ENCODE measurements around the gene GTF2H4.
"Not testable (repeated sequence)": the region's sequence is repeated elsewhere in the genome, so short reads cannot be mapped to it uniquely, and the experiment has no call there.

The GTF2H4 gene

DNA sequence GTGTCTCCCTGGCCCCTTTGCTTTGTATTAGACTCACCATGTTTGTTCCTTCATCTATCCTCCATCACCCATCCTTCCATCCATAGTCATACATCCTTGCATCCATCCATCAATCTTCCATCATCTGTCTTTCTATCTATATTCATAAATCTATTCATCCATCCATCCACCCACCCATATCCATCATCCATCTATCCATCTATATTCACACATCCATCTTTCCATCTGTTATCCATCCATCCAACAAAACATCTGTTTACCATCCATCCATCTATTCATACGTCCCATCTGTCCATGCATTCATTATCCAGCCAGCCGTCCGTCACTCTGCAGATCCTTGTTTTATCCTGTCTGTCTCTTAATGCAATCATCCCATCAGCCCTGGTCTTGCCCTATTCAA lies 13.1 kb upstream of the GTF2H4 start:
- no peak for DNase-seq (ENCODE audit: low spot score)

DNA sequence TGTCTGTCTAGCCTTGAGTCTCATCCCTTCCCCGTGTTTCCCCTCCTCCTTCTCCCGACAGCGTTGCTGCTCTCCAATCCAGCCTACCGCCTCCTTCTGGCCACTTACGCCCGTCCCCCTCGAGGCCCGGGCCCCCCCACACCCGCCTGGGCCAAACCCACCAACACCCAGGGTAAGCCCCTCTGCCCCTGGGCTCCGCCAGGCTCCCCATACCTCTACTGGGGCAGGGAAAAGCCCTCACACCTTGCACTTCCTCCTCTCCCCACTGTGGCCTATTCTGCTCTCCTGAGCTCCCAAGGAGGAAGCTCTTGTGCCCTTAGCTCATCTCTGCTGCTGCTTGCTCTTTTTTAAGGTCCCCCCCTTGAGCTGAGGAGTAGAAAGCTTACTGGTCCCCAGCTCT lies 12.7 kb upstream of the GTF2H4 start:
- no peak for DNase-seq (ENCODE audit: low spot score)

DNA sequence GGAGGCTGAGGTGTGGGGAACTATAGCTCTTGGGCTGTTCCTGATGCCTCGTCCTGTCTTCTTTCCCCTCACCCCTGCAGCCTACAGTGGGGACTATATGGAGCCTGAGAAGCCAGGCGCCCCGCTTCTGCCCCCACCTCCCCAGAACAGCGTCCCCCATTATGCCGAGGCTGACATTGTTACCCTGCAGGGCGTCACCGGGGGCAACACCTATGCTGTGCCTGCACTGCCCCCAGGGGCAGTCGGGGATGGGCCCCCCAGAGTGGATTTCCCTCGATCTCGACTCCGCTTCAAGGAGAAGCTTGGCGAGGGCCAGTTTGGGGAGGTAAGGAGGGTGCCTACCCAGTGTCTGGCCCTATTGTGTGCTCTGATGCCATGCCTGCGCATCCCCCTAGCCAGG lies 11.5 kb upstream of the GTF2H4 start:
- DNase-seq (ENCODE audit: low spot score): no peak

DNA sequence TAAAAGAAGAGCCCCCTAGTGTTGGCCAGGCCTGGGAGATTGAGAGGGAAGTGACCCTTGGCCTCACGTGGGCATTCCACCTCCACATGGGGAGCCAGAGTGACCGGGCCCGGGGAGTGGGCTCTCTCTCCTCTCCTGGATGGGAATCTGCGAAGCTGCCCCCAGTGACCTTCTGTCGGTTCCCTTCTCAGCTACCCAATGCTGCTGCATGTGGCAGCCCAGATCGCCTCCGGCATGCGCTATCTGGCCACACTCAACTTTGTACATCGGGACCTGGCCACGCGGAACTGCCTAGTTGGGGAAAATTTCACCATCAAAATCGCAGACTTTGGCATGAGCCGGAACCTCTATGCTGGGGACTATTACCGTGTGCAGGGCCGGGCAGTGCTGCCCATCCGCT lies 10.1 kb upstream of the GTF2H4 start:
- DNase-seq (ENCODE audit: low spot score): no peak

DNA sequence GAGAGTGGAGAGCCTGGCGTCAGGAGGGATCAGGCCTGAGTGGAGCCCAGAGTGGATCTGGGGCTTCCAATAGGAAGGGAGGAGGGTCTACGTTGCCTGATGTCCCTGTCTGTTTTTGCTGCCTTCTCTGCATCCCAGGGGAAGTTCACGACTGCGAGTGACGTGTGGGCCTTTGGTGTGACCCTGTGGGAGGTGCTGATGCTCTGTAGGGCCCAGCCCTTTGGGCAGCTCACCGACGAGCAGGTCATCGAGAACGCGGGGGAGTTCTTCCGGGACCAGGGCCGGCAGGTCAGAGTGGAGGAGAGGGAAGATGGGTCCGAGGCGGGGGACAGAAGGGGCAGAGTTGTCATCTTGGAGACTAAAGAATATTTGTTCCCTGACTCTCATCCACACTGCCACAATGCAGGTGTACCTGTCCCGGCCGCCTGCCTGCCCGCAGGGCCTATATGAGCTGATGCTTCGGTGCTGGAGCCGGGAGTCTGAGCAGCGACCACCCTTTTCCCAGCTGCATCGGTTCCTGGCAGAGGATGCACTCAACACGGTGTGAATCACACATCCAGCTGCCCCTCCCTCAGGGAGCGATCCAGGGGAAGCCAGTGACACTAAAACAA lies 9.2 kb upstream of the GTF2H4 start:
- DNase-seq (ENCODE audit: low spot score): no peak

DNA sequence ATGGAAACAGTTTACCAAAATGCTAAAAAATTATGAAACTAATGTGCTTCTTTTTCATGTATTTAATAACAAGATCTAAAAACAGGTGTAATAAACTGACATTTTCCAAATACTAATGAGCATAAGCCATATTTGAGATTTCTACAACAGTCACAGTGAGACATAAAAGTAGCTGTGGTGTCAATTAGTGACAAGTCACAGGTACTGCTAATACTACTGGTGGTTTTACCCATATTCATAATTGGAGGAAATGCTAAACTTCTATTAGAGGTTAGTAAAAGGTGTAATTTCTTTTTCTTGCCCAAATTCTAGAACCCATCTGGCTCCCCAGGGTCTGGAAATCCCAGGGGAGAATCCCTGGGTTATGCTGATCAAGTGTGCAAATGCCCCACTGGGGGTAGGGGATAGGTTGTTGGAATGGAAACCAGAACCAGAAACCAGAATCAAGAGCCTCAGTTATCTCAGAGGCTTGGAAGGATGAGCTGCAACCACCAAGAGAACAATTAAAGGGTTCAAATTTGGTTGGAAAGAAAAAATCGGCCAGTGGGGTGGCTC lies 7.1 kb upstream of the GTF2H4 start:
- DNase-seq (ENCODE audit: low spot score): no peak

DNA sequence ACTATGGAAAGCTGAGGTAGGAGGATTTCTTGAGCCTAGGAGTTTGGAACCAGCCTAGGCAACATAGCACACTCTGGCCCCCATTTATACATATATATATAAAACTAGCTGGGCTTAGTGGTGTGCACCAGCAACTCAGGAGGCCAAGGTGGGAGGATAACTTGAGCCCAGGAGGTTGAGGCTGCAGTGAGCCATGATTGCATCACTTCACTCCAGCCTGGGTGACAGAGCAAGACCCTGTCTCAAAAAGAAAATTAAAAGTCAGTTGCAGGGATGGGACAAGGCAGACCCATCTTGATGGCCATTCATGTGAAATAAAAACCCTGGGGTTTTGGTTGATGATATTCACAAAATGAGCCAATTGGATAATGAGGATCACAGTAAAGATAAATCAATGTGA lies 6.6 kb upstream of the GTF2H4 start:
- no peak for DNase-seq (ENCODE audit: low spot score)

DNA sequence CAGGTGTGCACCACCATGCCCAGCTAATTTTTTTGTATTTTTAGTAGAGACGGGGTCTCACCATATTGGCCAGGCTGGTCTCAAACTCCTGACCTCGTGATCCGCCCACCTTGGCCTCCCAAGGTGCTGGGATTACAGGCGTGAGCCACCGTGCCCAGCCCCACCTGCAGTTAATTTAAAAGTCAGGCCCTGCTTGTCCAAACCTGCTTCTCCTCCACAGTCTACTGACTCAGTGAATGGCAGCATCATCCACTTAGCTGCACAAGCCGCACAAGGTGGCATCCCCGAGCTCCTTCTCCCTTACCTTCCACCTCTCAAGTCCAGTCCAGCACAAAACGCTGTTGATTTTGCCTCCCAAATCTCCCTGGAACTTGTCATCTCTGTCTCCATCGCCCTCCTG lies 5.8 kb upstream of the GTF2H4 start:
- not testable (repeated sequence) for DNase-seq (ENCODE audit: low spot score)

DNA sequence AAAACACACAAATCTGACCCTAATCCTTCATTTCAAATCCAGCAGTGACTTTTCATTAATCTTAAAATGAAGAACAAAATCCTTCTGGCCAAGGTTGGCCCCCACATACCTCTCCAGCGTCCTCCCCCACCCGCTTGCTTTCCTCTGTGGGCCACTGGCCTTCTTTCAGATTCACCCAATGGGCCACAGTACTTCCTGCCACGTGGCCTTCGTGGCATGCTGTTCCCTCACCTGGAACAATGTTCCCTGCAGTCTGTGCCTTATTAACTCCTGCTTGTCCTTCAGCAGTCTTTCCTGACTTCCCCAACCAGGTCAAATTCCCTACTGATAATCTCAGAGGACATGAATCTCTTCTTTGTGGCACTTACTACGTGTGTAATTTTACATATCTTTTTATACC lies 5.3 kb upstream of the GTF2H4 start:
- no peak for DNase-seq (ENCODE audit: low spot score)

DNA sequence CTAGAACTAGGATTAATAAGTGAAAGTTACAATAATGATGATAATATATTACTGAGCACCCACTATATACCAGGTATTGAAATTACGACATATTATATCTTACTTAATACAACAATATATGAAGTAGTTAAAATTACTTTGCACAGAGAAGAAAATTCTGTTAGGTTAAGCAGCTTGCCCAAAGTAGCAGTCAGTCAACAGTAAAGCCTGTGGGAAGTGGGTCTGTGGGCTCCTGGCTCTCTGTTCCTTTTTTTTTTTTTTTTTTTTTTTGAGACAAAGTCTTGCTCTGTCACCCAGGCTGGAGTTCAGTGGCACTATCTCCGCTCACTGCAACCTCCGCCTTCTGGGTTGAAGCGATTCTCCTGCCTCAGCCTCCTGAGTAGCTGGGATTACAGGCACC lies 4.8 kb upstream of the GTF2H4 start:
- DNase-seq (ENCODE audit: low spot score): no peak

DNA sequence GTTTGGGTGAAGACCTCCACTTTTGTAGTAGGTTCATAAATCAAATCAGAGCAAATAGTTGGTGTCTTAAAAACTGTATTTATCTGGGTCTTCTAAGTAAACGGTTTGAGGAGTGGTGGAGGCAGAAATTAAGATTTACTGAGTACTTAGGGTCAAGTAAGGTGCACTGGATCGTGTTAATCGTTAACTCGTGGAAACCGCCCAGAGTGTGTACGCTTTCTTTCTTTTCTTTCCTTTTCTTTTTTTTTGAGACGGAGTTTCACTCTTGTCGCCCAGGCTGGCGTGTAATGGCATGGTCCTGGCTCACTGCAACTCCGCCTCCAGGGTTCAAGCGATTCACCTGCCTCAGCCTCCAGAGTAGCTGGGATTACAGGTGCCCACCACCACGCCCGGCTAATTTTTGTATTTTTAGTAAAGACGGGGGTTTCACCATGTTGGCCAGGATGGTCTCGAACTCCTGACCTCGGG lies 683 bp upstream of the GTF2H4 start:
- DNase-seq (ENCODE audit: low spot score): not testable (repeated sequence)

DNA sequence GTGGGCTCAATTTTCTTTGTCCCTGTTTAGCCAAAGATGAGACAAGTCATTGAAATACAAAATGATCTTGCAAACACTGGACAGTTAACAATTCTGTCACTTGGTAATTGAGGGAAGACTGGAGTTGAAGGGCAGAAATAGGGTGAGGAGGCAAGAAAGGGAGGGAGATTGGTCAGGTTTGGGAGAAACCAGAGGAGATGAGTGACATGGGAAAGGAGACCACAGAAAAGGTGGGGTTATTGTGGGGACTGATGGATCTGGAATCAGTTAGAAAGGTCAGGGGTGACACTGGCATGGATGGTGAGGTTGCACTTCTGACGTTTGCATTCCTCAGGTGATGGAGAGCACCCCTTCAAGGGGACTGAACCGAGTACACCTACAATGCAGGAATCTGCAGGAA lies 693 bp downstream of the GTF2H4 start:
- DNase-seq (ENCODE audit: low spot score): no peak

DNA sequence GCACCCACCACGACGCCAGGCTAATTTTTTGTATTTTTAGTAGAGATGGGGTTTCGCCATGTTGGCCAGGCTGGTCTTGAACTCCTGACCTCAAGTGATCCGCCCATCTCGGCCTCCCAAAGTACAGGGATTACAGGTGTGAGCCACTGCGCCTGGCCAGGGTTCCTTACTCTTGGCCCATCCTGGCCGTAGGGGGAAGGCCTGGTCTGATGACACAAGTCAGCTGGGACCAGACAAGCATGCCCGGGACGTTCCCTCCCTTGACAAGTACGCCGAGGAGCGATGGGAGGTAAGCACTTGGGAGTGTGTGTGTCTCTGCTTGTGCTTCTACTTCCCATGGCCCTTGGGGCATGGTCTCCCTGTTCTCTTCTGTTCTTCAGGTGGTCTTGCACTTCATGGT lies 2.5 kb downstream of the GTF2H4 start:
- not testable (repeated sequence) for DNase-seq (ENCODE audit: low spot score)

DNA sequence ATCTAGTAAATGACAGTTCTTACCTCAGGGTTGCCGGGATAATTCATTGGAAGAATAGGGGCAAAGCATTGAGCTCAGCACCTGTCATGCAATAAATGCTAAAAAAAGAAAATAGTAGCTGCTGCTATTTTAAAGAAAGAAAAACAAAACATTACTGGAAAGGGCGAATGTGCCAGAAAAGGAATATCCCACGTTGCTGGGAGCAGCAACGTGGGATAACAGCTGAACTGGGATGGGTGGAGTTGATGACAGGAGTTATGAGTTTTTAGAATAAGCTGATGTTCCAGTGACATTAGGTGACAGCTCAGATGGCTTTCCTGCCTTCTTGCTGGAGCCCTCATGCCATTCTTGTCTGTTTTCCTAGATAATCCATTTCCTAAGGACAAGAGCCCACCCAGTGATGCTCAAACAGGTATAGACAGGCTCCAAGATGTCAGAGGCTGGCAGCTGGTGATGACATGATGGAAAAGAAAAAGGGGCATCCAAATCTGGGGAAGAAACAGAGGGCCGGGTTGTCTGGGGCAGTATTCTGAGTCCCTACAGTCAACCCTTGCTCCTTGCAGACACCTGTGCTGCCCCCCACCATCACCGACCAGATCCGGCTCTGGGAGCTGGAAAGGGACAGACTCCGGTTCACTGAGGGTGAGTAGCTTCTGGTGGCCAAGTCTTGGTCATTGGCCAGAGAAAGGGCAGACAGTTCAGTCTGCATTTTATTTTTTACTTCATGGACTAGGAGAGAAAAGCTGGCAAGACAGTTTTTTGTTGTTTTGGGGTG lies 4.9 kb downstream of the GTF2H4 start:
- no peak for DNase-seq (ENCODE audit: low spot score)

DNA sequence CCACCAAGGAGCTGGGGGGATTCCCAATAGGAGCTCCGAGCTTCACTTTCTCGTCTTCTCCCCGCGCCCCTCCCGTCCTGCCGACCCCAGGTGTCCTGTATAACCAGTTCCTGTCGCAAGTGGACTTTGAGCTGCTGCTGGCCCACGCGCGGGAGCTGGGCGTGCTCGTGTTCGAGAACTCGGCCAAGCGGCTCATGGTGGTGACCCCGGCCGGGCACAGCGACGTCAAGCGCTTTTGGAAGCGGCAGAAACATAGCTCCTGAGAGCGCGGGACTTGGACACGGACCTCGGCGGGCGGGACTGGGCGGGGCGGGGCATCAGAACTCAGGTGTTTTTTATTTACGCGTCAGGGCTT lies 5.7 kb downstream of the GTF2H4 start:
- no peak for DNase-seq (ENCODE audit: low spot score)

DNA sequence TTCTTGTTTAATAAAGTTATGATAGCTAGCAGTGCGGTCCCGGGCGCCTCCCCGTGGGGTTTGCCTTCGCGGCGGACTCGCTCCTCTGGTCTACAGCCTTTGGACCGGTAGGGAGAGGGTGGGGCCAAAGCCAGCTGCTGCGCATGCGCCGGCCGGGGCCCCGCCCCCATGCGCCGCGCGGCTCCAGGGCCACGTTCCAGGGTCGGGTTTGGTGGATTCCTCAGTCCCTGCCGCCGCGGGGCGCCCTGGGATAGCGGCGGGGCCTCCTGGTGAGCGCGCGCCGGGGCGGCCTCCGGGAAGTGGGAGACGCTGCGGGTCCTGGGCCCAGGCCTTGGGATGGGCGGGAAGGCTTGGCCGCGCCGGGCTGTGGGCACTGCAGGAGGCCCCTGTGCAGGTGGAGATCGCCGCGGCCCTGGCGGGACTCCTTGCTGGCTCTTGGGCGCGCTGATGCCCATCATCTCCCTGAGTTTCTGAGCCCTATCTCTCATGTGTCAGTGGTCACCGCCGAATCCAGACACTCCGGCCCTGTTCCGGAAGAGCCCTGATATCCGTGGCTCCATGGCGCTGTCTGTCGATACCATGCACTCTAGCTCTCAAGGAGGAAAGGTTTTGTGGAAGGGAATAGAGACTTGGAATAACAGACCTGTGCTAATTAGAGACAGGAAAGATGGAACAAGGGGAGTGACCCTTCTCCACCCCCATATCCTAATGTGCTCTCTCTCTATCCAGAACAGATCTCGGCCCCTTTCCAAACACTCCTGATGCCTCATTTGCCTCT lies 6.3 kb downstream of the GTF2H4 start, which contains the start of gene VARS2:
VARS2 (plus strand) TSS at position 163 of the 778 bp plus-strand sequence; CDS start at position 762, 599 bp downstream.
- DNase-seq (ENCODE audit: low spot score): peak; percentile 99

DNA sequence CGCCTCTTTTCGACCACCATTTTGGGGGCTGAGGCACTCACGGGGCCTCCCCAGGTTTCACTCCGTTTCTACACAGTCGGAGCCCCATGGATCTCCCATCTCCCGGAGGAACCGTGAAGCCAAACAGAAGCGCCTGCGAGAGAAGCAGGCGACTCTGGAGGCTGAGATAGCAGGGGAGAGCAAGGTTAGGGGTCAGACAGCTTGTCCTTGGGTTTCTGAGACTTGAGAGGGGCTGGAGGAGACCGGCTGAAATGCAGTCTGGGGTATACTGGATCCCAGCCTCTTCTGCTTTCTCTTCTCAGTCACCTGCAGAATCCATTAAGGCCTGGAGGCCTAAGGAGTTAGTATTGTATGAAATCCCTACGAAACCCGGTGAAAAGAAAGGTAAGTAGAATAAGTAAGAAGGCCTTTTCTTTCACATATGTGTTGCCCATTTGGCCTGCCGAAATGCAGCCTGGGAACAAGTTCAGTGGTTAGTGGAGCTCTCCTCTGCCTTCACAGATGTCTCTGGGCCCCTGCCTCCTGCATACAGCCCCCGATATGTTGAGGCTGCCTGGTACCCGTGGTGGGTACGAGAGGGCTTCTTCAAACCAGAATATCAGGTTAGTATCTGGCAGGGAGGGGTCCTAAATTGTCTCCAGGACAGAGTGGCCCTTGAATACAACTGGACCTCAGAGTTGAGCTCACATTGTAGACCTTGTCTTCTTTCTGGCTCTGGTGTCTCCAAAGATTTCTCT lies 7.0 kb downstream of the GTF2H4 start:
- no peak for DNase-seq (ENCODE audit: low spot score)

DNA sequence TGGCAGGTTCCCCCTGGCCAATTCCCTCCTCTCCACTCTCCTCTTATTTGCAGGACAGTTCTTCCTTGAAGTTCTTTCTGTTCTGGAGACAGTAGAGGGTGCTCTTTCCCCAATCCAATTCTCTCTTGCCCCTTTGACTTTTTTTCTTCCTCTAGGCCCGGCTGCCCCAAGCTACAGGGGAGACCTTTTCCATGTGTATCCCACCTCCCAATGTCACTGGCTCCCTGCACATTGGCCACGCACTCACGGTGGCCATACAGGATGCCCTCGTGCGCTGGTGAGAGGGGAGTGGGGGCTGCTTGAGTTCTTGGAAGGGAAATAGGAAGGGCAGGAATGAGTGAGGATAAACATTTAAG lies 7.6 kb downstream of the GTF2H4 start:
- DNase-seq (ENCODE audit: low spot score): peak; percentile 86

DNA sequence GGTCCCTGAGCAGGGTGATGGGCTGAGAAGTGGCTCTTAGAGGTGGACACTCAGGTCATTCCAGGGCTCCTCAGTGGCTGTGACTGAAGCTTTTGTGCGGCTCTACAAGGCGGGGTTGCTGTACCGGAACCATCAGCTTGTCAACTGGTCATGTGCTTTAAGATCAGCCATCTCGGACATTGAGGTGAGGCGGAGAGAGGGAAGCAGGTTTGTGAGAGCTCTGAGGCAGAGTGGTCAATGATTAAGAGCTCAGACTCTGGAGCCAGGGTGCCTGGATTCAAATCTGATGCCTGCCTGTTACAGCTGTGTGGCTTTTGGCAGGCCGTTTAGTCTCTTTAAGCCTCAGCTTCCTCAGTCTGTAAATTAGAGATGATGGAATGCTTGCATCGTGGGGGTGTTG lies 9.0 kb downstream of the GTF2H4 start:
- no peak for DNase-seq (ENCODE audit: low spot score)

DNA sequence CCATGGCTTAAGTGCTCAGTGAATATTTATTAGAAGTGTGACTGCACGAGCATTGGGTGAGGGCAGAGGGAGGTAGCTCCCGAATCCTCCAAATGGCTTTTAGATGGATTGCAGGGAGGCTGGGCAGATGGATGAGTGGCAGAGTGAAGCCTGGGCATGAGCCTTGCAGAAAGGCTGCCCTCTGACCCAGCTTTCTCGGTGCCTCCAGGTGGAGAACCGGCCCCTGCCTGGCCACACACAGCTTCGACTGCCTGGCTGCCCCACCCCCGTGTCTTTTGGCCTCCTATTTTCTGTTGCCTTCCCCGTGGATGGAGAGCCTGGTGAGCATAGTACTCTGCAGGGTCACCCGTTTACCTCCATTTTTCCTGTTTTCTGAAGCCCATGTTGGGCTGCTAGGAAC lies 9.5 kb downstream of the GTF2H4 start:
- DNase-seq (ENCODE audit: low spot score): no peak

DNA sequence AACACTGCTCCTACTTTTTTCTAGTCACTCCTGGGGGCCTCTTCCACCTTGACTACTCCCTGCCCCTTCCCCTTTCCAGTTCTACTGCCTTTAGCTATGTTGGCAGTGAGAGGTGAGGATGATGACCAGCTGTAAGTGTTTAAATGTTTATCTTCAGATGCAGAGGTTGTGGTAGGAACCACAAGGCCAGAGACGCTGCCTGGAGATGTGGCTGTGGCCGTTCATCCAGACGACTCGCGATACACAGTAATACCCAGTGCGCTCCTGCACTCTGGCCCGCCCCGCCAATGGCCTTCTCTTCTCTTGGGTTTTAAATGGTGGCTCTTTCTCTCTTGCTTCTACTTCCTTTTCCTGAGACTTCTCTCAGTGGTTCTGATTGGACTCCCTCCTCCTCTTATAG lies 10.7 kb downstream of the GTF2H4 start:
- DNase-seq (ENCODE audit: low spot score): no peak

DNA sequence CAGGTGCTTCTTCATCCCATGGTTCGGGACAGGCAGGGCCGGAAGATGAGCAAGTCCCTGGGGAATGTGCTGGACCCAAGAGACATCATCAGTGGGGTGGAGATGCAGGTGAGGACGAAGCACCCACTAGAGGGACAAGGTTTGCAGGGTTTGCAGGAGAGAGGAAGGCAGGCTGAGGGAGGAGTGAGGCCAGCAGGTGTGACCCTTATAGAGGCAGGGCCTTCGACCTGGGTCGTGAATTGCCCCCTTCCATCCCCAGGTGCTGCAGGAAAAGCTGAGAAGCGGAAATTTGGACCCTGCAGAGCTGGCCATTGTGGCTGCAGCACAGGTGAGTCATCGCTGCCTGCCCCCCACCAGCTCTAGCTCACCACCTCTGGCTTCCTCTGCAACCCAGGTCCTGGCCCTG lies 14.4 kb downstream of the GTF2H4 start:
- no peak for DNase-seq (ENCODE audit: low spot score)
